ENCODE results near the gene ANGPTL3. TPM values are rescaled to one million over a fixed set of nuclear protein-coding genes. Genes with fewer than 3 reads are reported as not detected.

The ANGPTL3 gene
- total and polyA plus RNA-seq, 10 of the 15 experiments (the other 5 are each of a cell fraction or from before 2014, with no cell fraction given): 0.05 to 0.15 (median 0.07) TPM; not detected in 7

- no peak for TF ChIP-seq ZNF592 (IDR thresholded peaks at IDR 0.05)
- TF ChIP-seq MEF2A (IDR thresholded peaks at IDR 0.05; ENCODE audit: insufficient read depth, low read depth, low read length): no peak
- TF ChIP-seq, protein P1, sequence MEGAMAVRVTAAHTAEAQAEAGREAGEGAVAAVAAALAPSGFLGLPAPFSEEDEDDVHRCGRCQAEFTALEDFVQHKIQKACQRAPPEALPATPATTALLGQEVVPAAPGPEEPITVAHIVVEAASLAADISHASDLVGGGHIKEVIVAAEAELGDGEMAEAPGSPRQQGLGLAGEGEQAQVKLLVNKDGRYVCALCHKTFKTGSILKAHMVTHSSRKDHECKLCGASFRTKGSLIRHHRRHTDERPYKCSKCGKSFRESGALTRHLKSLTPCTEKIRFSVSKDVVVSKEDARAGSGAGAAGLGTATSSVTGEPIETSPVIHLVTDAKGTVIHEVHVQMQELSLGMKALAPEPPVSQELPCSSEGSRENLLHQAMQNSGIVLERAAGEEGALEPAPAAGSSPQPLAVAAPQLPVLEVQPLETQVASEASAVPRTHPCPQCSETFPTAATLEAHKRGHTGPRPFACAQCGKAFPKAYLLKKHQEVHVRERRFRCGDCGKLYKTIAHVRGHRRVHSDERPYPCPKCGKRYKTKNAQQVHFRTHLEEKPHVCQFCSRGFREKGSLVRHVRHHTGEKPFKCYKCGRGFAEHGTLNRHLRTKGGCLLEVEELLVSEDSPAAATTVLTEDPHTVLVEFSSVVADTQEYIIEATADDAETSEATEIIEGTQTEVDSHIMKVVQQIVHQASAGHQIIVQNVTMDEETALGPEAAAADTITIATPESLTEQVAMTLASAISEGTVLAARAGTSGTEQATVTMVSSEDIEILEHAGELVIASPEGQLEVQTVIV (IDR thresholded peaks at IDR 0.05; ENCODE audit: borderline replicate concordance, partially characterized antibody): no peak
- TF ChIP-seq CEBPB (IDR thresholded peaks at IDR 0.05; ENCODE audit: borderline replicate concordance in 1 of 2, low read depth in 2 of 2, low read length in 2 of 2): no peak
- TF ChIP-seq, protein P2, sequence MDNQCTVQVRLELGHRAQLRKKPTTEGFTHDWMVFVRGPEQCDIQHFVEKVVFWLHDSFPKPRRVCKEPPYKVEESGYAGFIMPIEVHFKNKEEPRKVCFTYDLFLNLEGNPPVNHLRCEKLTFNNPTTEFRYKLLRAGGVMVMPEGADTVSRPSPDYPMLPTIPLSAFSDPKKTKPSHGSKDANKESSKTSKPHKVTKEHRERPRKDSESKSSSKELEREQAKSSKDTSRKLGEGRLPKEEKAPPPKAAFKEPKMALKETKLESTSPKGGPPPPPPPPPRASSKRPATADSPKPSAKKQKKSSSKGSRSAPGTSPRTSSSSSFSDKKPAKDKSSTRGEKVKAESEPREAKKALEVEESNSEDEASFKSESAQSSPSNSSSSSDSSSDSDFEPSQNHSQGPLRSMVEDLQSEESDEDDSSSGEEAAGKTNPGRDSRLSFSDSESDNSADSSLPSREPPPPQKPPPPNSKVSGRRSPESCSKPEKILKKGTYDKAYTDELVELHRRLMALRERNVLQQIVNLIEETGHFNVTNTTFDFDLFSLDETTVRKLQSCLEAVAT (IDR thresholded peaks at IDR 0.05): no peak
- no peak for TF ChIP-seq EGR1 (IDR thresholded peaks at IDR 0.05; ENCODE audit: borderline replicate concordance in 1 of 2, low read depth in 2 of 2, low read length in 2 of 2)
- TF ChIP-seq CBFB (IDR thresholded peaks at IDR 0.05; ENCODE audit: low read depth): no peak
- TF ChIP-seq CHD4 (IDR thresholded peaks at IDR 0.05): no peak
- no peak for TF ChIP-seq SIN3A (IDR thresholded peaks at IDR 0.05; ENCODE audit: low read depth, low read length)
- no peak for TF ChIP-seq BACH1 (IDR thresholded peaks at IDR 0.05; ENCODE audit: borderline replicate concordance)
Observed at GRCh38 chr1:62588000-62588399, 9.3 kb upstream of the ANGPTL3 start (continued).

Measured in GM12878 (cell line).